Medulla oblongata (tissue), 1 donor: ENCODE data around the gene PCNT.

ENCODE experiments used
- DNase-seq: peaks from one replicate; pipeline ENCODE4 v3.0.0-alpha.2; 2015; ENCODE audit errors: extremely low spot score

PCNT gene, protein sequence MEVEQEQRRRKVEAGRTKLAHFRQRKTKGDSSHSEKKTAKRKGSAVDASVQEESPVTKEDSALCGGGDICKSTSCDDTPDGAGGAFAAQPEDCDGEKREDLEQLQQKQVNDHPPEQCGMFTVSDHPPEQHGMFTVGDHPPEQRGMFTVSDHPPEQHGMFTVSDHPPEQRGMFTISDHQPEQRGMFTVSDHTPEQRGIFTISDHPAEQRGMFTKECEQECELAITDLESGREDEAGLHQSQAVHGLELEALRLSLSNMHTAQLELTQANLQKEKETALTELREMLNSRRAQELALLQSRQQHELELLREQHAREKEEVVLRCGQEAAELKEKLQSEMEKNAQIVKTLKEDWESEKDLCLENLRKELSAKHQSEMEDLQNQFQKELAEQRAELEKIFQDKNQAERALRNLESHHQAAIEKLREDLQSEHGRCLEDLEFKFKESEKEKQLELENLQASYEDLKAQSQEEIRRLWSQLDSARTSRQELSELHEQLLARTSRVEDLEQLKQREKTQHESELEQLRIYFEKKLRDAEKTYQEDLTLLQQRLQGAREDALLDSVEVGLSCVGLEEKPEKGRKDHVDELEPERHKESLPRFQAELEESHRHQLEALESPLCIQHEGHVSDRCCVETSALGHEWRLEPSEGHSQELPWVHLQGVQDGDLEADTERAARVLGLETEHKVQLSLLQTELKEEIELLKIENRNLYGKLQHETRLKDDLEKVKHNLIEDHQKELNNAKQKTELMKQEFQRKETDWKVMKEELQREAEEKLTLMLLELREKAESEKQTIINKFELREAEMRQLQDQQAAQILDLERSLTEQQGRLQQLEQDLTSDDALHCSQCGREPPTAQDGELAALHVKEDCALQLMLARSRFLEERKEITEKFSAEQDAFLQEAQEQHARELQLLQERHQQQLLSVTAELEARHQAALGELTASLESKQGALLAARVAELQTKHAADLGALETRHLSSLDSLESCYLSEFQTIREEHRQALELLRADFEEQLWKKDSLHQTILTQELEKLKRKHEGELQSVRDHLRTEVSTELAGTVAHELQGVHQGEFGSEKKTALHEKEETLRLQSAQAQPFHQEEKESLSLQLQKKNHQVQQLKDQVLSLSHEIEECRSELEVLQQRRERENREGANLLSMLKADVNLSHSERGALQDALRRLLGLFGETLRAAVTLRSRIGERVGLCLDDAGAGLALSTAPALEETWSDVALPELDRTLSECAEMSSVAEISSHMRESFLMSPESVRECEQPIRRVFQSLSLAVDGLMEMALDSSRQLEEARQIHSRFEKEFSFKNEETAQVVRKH (N-terminal part only)

DNA sequence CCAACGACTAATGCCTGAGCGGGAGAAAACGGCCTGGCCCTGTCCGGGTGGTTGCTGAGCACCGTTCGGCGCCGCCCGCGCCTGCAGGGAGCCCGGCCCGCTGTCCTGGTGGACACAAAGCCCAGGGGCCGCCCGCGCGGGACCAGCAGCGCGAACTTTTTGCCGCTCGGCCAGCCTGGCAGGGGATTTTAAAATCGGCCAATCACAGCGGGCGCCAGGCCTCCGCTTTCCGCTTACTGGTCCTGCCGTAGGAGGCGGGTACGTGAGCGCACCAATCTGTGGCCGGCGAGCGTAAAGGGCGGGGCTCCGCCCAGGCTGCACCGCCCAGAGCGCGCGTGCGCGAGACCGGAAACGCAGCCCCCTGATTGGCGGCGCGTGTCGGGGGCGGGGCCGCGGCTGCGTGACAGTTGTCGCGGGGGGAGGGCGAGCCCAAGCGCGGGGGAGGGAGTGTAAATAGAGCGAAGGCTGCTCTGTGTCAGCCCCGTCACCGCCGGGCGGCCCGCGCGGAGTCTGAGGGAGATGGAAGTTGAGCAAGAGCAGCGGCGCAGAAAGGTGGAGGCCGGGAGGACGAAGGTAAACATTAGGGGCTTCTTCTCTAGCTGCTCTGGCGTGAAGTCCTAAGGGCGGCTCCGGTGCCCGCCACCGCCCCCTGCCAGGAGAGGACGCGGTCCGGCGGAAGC, at the start of gene PCNT, which contains the start of gene C21orf58:
Gene PCNT (plus strand): TSS at position 447 of the 680 bp plus-strand sequence. CDS start 73 bp downstream, at position 520.
Gene C21orf58 (minus strand): TSS at position 161 of the 680 bp plus-strand sequence. CDS start 1,132 bp downstream, outside the sequence.
- DNase-seq: peak; percentile 98

DNA sequence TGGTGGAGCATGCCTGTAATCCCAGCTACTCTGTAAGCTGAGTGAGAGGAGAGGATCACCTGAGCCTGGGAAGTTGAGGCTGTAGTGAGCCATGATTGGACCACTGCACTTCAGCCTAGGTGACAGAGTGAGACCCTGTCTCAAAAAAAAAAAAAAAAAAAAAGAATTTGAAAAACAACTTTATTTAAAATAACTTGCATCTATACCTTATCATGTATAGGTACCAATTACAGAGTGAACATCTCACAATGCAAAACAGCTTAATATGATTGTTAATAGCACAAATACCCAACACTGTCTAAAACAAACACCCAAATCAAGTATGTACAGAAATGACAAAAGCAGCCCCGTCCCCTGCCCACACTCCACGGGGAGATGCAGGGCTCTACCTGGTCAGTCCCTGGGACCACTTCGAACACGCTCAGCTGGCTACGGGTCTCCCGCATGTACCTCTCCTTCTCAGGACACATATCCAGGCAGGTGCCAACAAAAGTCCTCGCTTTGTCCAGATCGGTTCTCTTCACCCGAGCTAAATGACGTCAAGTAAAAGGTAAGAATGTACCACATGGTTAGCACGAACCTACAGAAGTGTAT, 49.1 kb upstream of the PCNT start:
- DNase-seq: no peak

- peak; percentile 33 for DNase-seq
Measured at GRCh38 chr21:46284077-46284644, 39.8 kb upstream of the PCNT start.

- DNase-seq: no peak
Measured at GRCh38 chr21:46284733-46285132, 39.2 kb upstream of the PCNT start.

DNA sequence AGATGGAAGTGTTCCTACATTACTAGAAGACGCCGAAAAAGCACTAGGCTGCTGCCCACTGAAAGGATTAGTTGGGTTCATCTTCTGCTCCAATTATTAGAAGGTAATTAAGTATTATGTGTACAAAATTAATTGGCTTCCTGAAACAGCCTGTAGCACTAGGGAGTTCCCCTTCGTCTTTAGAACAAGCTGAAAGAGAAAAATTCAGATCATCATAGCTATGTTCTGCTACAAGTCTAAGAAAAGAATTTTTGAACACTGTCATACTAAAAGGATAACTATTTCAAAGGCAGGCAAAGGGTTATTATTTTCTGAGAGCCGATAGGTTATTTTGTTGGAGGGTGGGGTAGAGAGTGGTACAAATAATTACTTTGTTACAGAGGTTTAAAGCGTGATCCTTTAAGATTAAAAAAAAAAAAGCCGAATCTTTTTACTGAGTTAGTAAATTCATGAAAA, 38.7 kb upstream of the PCNT start, which contains the start of gene MCM3AP:
Gene MCM3AP (minus strand): TSS at position 406 of the 456 bp plus-strand sequence. CDS start 325 bp downstream, at position 81.
- DNase-seq: no peak

DNA sequence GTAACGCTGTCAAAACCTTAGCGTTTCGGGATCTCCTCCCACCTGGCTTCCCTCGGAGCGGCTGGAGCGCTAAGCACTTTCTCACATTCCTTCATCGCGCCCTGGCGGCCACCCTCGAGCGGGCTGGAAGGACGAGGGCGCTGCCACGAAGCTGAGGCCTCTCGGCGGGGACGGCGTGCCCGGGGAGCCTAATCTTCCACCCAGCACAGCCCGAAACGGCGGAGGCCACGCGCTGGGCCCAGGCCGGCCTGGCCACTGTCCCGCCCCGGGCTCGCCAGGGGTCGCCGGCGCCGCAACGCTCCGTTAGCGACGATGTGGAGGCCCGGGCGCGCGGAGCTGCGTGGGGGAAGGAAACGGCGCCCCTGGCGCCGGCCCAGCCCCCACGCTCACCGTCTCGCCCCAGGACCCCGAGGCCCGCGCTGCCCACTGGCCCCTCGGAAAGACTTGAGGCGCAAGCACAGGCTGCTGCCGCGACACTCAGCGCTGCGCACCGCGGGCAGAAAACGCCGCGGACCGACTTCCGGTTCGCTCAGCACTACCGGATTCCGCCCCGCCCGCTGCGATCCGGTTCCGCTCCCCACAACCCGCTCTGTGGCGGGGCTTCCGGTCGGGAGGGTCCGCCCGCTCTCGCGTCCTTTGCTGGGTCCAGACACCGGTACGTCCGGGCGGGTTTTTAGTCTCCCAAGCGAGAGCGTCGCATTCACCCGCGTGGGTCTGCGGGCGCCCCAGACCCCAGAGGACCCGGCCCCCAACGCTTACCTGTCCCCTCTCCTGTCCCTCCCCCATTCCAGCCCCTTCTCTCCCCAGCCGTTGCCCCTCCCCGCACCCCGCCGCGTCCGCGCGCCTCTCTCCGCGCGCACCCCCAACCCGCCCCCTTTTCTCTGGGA, 38.0 kb upstream of the PCNT start, which contains the start of gene YBEY:
Gene YBEY (plus strand): TSS at position 582 of the 887 bp plus-strand sequence. CDS start 572 bp downstream, outside the sequence.
- peak; percentile 84 for DNase-seq

GRCh38 chr21:46286648-46287002, 37.3 kb upstream of the PCNT start:
- DNase-seq: no peak

DNA sequence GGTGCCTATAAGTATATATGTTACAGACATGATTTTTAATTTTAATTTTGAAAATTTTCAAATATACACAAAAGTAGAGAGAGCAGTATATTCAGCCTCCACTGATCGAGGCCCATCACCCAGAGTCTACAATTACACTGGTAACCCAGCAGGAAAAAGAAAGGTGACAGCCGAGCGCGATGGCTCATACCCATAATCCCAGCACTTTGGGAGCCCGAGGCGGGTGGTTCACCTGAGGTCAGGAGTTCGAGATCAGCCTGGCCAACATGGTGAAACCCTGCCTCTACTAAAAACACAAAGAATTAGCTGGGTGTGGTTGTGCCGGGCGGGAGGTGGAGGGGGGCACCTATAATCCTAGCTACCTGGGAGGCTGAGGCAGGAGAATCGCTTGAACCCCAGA, 36.4 kb upstream of the PCNT start:
- DNase-seq: no peak

DNA sequence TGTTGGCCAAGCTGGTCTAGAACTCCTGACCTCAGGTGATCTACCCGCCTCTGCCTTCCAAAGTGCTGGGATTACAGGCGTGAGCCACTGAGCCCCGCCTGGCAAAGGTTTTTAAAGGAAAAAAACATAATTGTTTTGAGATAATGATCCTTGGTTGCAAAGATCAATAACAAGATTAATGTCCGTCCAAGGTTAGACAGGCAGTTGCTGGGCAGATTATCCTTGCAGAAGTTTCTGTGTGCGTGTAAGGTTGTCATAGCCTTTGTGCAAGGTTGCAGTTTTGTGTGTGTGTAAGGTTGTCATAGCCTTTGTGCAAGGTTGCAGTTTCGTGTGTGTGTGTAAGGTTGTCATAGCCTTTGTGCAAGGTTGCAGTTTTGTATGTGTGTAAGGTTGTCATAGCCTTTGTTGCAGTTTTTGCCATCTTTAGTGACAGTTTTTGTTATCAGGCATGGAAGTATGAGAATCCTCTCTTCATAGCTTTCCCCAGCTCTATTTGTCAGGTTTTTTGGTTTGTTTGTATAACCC, 34.2 kb upstream of the PCNT start:
- DNase-seq: no peak

GRCh38 chr21:46291561-46291960, 32.4 kb upstream of the PCNT start:
- DNase-seq: no peak

- no peak for DNase-seq
Measured at GRCh38 chr21:46294647-46295176, 29.2 kb upstream of the PCNT start.

GRCh38 chr21:46295177-46295770, 28.7 kb upstream of the PCNT start:
- no peak for DNase-seq

GRCh38 chr21:46295996-46296752, 27.8 kb upstream of the PCNT start:
- peak; percentile 79 for DNase-seq

DNA sequence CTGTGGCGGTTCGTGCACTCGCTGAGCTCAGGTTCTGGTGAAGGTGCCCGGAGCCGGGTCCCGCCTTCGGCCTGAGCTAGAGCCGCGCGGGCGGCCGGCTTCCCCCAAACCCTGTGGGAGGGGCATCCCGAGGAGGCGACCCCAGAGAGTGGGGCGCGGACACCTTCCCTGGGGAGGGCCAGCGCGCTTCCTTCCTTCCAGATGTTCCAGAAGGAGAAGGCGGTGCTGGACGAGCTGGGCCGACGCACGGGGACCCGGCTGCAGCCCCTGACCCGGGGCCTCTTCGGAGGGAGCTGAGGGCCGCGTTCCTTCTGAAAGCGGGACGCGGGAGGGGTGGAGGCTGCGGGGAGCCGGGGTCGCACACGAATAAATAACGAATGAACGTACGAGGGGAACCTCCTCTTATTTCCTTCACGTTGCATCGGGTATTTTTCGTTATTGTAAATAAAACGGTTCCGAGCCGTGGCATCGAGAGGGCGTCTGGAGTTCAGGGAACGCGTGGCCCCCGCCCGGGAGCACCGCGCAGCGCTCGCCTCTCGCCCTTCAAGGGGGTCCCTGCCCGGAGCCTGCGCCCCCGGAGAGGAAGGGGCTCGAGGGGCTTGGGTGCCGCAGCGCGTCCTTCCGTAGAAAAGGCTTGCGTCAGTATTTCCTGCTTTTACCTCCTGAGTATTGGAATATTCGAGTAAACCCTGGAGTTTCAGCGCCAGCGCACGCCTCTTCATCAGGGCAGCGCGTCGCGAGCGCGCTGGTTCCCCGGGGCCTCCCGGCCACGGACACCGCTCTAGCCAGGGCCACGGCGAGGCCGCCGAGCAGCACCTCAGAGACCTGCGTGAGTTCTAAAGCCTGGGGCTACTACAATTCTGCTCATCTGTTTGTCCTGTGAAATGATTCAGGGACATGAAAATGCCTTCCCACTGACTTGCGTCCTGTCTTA, 26.4 kb upstream of the PCNT start:
- DNase-seq: no peak

- no peak for DNase-seq
Measured at GRCh38 chr21:46299167-46299566, 24.8 kb upstream of the PCNT start.

DNA sequence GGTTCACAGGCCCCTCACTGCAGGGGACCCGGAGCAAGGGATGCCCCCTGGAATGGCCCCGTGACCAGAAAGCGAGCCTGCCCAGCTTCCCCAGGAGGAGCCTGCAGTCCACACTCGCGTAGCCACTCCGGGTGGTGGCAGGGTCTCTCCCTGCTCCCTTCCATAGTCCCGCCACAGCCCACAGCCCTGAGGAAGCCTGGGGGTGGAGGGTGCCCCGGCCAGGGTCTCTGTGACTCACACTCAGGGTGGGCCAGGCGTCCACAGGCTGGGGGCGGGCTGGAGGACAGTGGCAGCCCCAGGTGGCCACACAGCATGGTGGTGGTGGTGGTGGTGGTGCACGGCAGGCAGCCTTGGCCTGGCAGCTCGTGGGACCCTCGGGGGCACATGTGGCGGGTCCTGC, 22.2 kb upstream of the PCNT start:
- no peak for DNase-seq
